H9 (cell line): ENCODE data around the gene SYP. TPM values are rescaled to one million over a fixed set of nuclear protein-coding genes. Genes with fewer than 3 reads are reported as not detected.

Experiments used
- DNase-seq: peaks from one replicate; pipeline ENCODE4 v3.0.0-alpha.2; 2017
- H2AFZ ChIP-seq: one replicate; pipeline ENCODE4 v1.6.1; 2013; ENCODE audit warnings: mild to moderate bottlenecking, low read length, control low read depth, moderate library complexity
- H2AK5ac ChIP-seq: 2 replicates; pipeline ENCODE4 v1.6.1; 2013; ENCODE audit warnings: low read length, control low read depth, mixed read lengths; ENCODE audit not compliant: insufficient read length
- H2BK120ac ChIP-seq: one replicate; pipeline ENCODE4 v1.6.1; 2013; ENCODE audit warnings: low read depth, mild to moderate bottlenecking, low read length, control low read depth, inconsistent platforms; ENCODE audit not compliant: poor library complexity, severe bottlenecking
- H2BK12ac ChIP-seq: 2 replicates; pipeline ENCODE4 v1.6.1; 2013; ENCODE audit warnings: low read length, control low read depth, mixed read lengths, low read depth; ENCODE audit not compliant: insufficient read length
- H2BK15ac ChIP-seq: 2 replicates; pipeline ENCODE4 v1.6.1; 2013; ENCODE audit warnings: low read depth, low read length, control low read depth
- H2BK20ac ChIP-seq: one replicate; pipeline ENCODE4 v1.6.1; 2013; ENCODE audit warnings: low read depth, mild to moderate bottlenecking, low read length, control low read depth, inconsistent platforms; ENCODE audit not compliant: poor library complexity, severe bottlenecking
- H2BK5ac ChIP-seq: 2 replicates; pipeline ENCODE4 v1.6.1; 2013; ENCODE audit warnings: low read length, control low read depth, mixed read lengths; ENCODE audit not compliant: insufficient read length
- H3K14ac ChIP-seq: 2 replicates; pipeline ENCODE4 v1.6.1; 2013; ENCODE audit warnings: low read length, control low read depth; ENCODE audit not compliant: insufficient read depth
- H3K18ac ChIP-seq: 2 replicates; pipeline ENCODE4 v1.6.1; 2013; ENCODE audit warnings: low read depth, mild to moderate bottlenecking, mixed read lengths, low read length, control low read depth; ENCODE audit not compliant: insufficient read length
- H3K23ac ChIP-seq: 2 replicates; pipeline ENCODE4 v1.6.1; 2013; ENCODE audit warnings: low read length, control low read depth, mixed read lengths, low read depth; ENCODE audit not compliant: insufficient read length
- H3K23me2 ChIP-seq: 2 replicates; pipeline ENCODE4 v1.6.1; 2013; ENCODE audit warnings: low read depth, mild to moderate bottlenecking, mixed read lengths, low read length, control low read depth; ENCODE audit not compliant: insufficient read length, poor library complexity, severe bottlenecking
- H3K27ac ChIP-seq: 2 replicates; pipeline ENCODE4 v1.5.1; 2013; ENCODE audit warnings: low read length, control low read depth, mixed read lengths, low read depth; ENCODE audit not compliant: insufficient read length
- H3K27me3 ChIP-seq: 2 replicates; pipeline ENCODE4 v1.6.1; 2013; ENCODE audit warnings: low read length, control low read depth, inconsistent platforms; ENCODE audit not compliant: insufficient read depth
- H3K4ac ChIP-seq: 2 replicates; pipeline ENCODE4 v1.6.1; 2013; ENCODE audit warnings: low read depth, mild to moderate bottlenecking, control low read depth, inconsistent platforms, low read length, moderate library complexity
- H3K4me1 ChIP-seq: 2 replicates; pipeline ENCODE4 v1.6.1; 2013; ENCODE audit warnings: low read length, control low read depth, inconsistent platforms; ENCODE audit not compliant: insufficient read depth
- H3K4me2 ChIP-seq: 2 replicates; pipeline ENCODE4 v1.6.1; 2013; ENCODE audit warnings: low read length, control low read depth, mixed read lengths; ENCODE audit not compliant: insufficient read length, insufficient read depth
- H3K56ac ChIP-seq: 2 replicates; pipeline ENCODE4 v1.6.1; 2013; ENCODE audit warnings: low read depth, mild to moderate bottlenecking, mixed read lengths, low read length, control low read depth; ENCODE audit not compliant: insufficient read length
- H3K79me1 ChIP-seq: 2 replicates; pipeline ENCODE4 v1.6.1; 2013; ENCODE audit warnings: low read depth, mild to moderate bottlenecking, moderate library complexity, low read length, control low read depth, inconsistent platforms; ENCODE audit not compliant: insufficient read depth, poor library complexity, severe bottlenecking
- H3K79me2 ChIP-seq: 2 replicates; pipeline ENCODE4 v1.6.1; 2013; ENCODE audit warnings: low read length, control low read depth, inconsistent platforms; ENCODE audit not compliant: insufficient read depth
- H3K9ac ChIP-seq: 2 replicates; pipeline ENCODE4 v1.6.1; 2013; ENCODE audit warnings: low read length, control low read depth, mixed read lengths; ENCODE audit not compliant: insufficient read length; ENCODE audit errors: extremely low read depth
- H3K9me3 ChIP-seq: one replicate; pipeline ENCODE4 v1.6.1; 2013; ENCODE audit warnings: low read depth, low read length, inconsistent platforms; ENCODE audit not compliant: control insufficient read depth
- H3T11ph ChIP-seq: one replicate; pipeline ENCODE4 v1.6.1; 2013; ENCODE audit warnings: mild to moderate bottlenecking, low read length, control low read depth, inconsistent platforms
- H4K20me1 ChIP-seq: one replicate; pipeline ENCODE4 v1.6.1; 2013; ENCODE audit not compliant: control insufficient read depth, insufficient read length, insufficient read depth
- H4K5ac ChIP-seq: 2 replicates; pipeline ENCODE4 v1.6.1; 2013; ENCODE audit warnings: low read depth, mild to moderate bottlenecking, mixed read lengths, low read length, control low read depth; ENCODE audit not compliant: insufficient read length
- H4K8ac ChIP-seq: replicated peaks from 2 replicates; pipeline ENCODE4 v1.6.1; 2013; ENCODE audit warnings: low read length, control low read depth, mixed read lengths, low read depth; ENCODE audit not compliant: insufficient read length
- H4K91ac ChIP-seq: 2 replicates; pipeline ENCODE4 v1.6.1; 2013; ENCODE audit warnings: low read depth, mild to moderate bottlenecking, moderate library complexity, mixed read lengths, low read length, control low read depth; ENCODE audit not compliant: insufficient read length
- H3K27ac Mint-ChIP-seq, 3 experiments: 2 replicates in 2 of 3; 3 replicates in 1 of 3; pipeline ENCODE4 v1.8.0; 2020 to 2021; ENCODE audit warnings: mixed read lengths in 3 of 3, mild to moderate bottlenecking in 1 of 3, moderate library complexity in 1 of 3
- H3K27me3 Mint-ChIP-seq: 2 replicates; pipeline ENCODE4 v1.8.0; 2021; ENCODE audit warnings: low read depth, mild to moderate bottlenecking, moderate library complexity, mixed read lengths
- H3K36me3 Mint-ChIP-seq, 3 experiments: 2 replicates in 2 of 3; 3 replicates in 1 of 3; pipeline ENCODE4 v1.8.0; 2020 to 2021; ENCODE audit warnings: low read depth in 3 of 3, mixed read lengths in 3 of 3; ENCODE audit not compliant: insufficient read depth in 1 of 3
- H3K4me1 Mint-ChIP-seq, 2 experiments: 2 replicates each; pipeline ENCODE4 v1.8.0; 2020; ENCODE audit warnings: mixed read lengths in 2 of 2
- H3K4me3 Mint-ChIP-seq, 2 experiments: 2 replicates in 1 of 2; 3 replicates in 1 of 2; pipeline ENCODE4 v1.8.0; 2020 to 2021; ENCODE audit warnings: mild to moderate bottlenecking in 2 of 2, mixed read lengths in 2 of 2, moderate library complexity in 1 of 2
- H3K9me3 Mint-ChIP-seq, 2 experiments: 2 replicates in 1 of 2; 3 replicates in 1 of 2; pipeline ENCODE4 v1.8.0; 2020; ENCODE audit warnings: mild to moderate bottlenecking in 2 of 2, mixed read lengths in 2 of 2, moderate library complexity in 1 of 2
- WGBS: extraction: QIAGEN DNeasy Blood & Tissue Kit; methylation state at CpG from one replicate; pipeline ENCODE4 v1.1.7; 2013; ENCODE audit warnings: missing lambda C conversion rate, low lambda C conversion rate, mixed read lengths; ENCODE audit not compliant: insufficient read length; ENCODE audit errors: extremely low coverage; 5-methylcytosine and 5-hydroxymethylcytosine counted together
- long read RNA-seq: library from polyadenylated mRNA; unstranded; transcript quantifications from one replicate; pipeline ENCODE4 v2.0.0, GENCODE V29; 2020
- total RNA-seq: library from RNA; stranded (reverse); gene quantifications from 2 replicates; pipeline ENCODE4 v1.2.1, GENCODE V29; 2021
- TF ChIP-seq, protein P1 (sequence below): fragments of 200-600 bp; sonication (generic); conservative IDR thresholded peaks from 3 replicates; pipeline ENCODE4 v1.8.0; 2021; ENCODE audit warnings: antibody characterized with exemption, mild to moderate bottlenecking

The SYP gene
- 1.8 and 2.1 TPM in 2 replicates for total RNA-seq
- long read RNA-seq, partial matches to known transcripts: 0 of 5 reads
- long read RNA-seq, other reads (novel, unspliced or antisense): 3 of 5 reads

DNA sequence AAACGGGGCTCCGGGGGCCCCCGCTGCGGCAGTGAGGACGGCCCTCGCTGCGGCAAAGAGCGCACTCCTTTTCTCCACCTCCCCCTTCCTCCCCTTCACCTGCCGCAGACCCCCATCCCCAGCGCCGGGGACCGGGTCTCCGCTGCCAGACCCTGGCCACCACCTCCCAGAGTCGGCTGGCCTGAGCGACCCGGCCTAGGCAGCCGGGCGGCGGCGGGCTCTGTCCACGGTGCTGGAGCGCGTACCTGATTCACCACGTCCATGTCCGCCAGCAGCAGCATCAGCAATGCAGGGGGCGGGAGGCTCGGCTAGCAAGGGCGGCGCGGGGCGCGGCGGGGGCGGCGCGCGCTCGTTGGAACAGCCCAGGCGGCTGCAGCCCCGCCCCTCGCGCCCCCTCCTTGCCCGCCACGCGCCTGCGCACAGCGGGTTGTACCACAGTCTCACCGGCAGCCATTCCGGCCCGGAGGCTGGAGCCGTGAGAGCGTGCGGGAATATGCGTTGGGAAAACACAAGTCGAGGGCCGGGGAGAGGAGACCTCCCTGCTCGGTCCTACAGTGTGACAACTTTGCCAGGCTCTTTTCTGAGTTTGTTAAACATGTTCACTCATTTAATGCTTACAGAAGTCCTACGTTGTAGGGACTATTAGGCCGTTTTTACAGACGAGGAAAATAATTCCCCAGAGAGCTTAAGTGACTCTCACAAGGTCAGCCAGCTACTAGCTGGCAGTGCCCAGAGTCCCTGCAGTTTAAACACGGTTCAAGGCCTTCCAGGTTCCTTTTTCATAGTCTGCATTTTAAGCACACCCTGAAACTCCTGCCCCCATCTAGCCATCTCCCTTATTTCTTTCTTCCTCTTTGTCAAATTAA lies at the start of gene SYP:
Gene SYP, minus strand, starts transcription at position 288 of the 866 bp plus-strand sequence. Its CDS starts 7 bp downstream, at position 281.
- no peak within 1 kb of the TSS for H2BK15ac ChIP-seq
- no peak within 1 kb of the TSS for H2AK5ac ChIP-seq
- peak within 1 kb of the TSS; percentile 53 to 84 for H3K4me3 Mint-ChIP-seq
- no peak within 1 kb of the TSS for H3K14ac ChIP-seq
- no peak within 1 kb of the TSS for H3K4ac ChIP-seq
- H2BK12ac ChIP-seq: no peak within 1 kb of the TSS
- H3K23ac ChIP-seq: no peak within 1 kb of the TSS
- H3K79me2 ChIP-seq: no peaks in the 10 kb centered on the region
- no peak within 1 kb of the TSS for H4K91ac ChIP-seq
- no peak within 1 kb of the TSS for H3K56ac ChIP-seq
- H3K79me1 ChIP-seq: no peaks in the 10 kb centered on the region
- peaks cover 74 to 84% of the 10 kb centered on the region in 2 experiments for H3K9me3 Mint-ChIP-seq
- H2BK120ac ChIP-seq: no peak within 1 kb of the TSS
- no peak within 1 kb of the TSS for H3K18ac ChIP-seq
- peaks cover 27% of the 10 kb centered on the region for H3K9me3 ChIP-seq
- no peak within 1 kb of the TSS for H2BK5ac ChIP-seq
- no peaks in the 10 kb centered on the region for H3K27me3 ChIP-seq
- H3K4me2 ChIP-seq: peak within 1 kb of the TSS; percentile 52
- peak within 1 kb of the TSS in 1 of 3 experiments; percentile 62; a peak in 3 of 7 replicates for H3K27ac Mint-ChIP-seq
- no peaks in the 10 kb centered on the region for H3K4me1 ChIP-seq
- TF ChIP-seq, protein P1, sequence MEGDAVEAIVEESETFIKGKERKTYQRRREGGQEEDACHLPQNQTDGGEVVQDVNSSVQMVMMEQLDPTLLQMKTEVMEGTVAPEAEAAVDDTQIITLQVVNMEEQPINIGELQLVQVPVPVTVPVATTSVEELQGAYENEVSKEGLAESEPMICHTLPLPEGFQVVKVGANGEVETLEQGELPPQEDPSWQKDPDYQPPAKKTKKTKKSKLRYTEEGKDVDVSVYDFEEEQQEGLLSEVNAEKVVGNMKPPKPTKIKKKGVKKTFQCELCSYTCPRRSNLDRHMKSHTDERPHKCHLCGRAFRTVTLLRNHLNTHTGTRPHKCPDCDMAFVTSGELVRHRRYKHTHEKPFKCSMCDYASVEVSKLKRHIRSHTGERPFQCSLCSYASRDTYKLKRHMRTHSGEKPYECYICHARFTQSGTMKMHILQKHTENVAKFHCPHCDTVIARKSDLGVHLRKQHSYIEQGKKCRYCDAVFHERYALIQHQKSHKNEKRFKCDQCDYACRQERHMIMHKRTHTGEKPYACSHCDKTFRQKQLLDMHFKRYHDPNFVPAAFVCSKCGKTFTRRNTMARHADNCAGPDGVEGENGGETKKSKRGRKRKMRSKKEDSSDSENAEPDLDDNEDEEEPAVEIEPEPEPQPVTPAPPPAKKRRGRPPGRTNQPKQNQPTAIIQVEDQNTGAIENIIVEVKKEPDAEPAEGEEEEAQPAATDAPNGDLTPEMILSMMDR: no peak
- peak; percentile 94 for DNase-seq
- peaks cover 14% of the 10 kb centered on the region for H3K23me2 ChIP-seq
- peaks cover 0 to 14% (median 5%) of the 10 kb centered on the region in 3 experiments; a peak in 5 of 7 replicates for H3K36me3 Mint-ChIP-seq
- H2AFZ ChIP-seq: no peak within 1 kb of the TSS
- peaks cover 11 to 26% of the 10 kb centered on the region in 2 experiments; a peak in 3 of 4 replicates for H3K4me1 Mint-ChIP-seq
- no CpG with 5 or more reads among the region's 61 CpGs for WGBS
- no peaks in the 10 kb centered on the region for H4K20me1 ChIP-seq
- H3K27me3 Mint-ChIP-seq: peaks cover 17% of the 10 kb centered on the region
- no peak within 1 kb of the TSS for H3K27ac ChIP-seq
- no peak within 1 kb of the TSS for H3T11ph ChIP-seq
- no peak within 1 kb of the TSS for H2BK20ac ChIP-seq
- H3K9ac ChIP-seq: no peak within 1 kb of the TSS
- no peak within 1 kb of the TSS for H4K8ac ChIP-seq
- no peak within 1 kb of the TSS for H4K5ac ChIP-seq
